Liver (tissue), 9 donors: ENCODE results near the gene CDC37L1. TPM values are rescaled to one million over a fixed set of nuclear protein-coding genes. Genes with fewer than 3 reads are reported as not detected.

ENCODE experiments used
- DNase-seq: peaks from one replicate; pipeline ENCODE4 v3.0.0-alpha.2; 2017; ENCODE audit warnings: low spot score
- H3K27ac ChIP-seq, 2 donors: one replicate each; pipeline ENCODE4 v1.7.0; 2013; ENCODE audit warnings: inconsistent platforms in 2 of 2, low read length in 2 of 2, control low read depth in 1 of 2, low read depth in 1 of 2, mild to moderate bottlenecking in 1 of 2
- H3K27me3 ChIP-seq, 4 donors: one replicate each; pipeline versions ENCODE4 v1.6.1 to v1.7.0; 2013; ENCODE audit warnings: low read length in 3 of 4, inconsistent platforms in 1 of 4, mild to moderate bottlenecking in 1 of 4, moderate library complexity in 1 of 4; ENCODE audit not compliant: control insufficient read depth in 4 of 4, insufficient read depth in 4 of 4
- H3K36me3 ChIP-seq, 4 donors: one replicate each; pipeline versions ENCODE4 v1.6.1 to v1.7.0; 2013; ENCODE audit warnings: low read length in 3 of 4, mild to moderate bottlenecking in 3 of 4, low read depth in 1 of 4, moderate library complexity in 1 of 4; ENCODE audit not compliant: control insufficient read depth in 4 of 4, insufficient read depth in 3 of 4
- H3K4me1 ChIP-seq, 4 donors: one replicate each; pipeline versions ENCODE4 v1.6.1 to v1.7.0; 2013; ENCODE audit warnings: low read length in 3 of 4, mild to moderate bottlenecking in 3 of 4, moderate library complexity in 1 of 4; ENCODE audit not compliant: control insufficient read depth in 4 of 4, insufficient read depth in 4 of 4
- H3K4me3 ChIP-seq, 3 donors: one replicate each; pipeline versions ENCODE4 v1.6.1 to v1.7.0; 2013; ENCODE audit warnings: low read length in 3 of 3, control low read depth in 1 of 3, low read depth in 1 of 3, mild to moderate bottlenecking in 1 of 3
- H3K9ac ChIP-seq, 2 donors: one replicate each; pipeline ENCODE4 v1.7.0; 2013; ENCODE audit warnings: low read length in 2 of 2, mild to moderate bottlenecking in 2 of 2, moderate library complexity in 2 of 2, control low read depth in 1 of 2, low read depth in 1 of 2
- H3K9me3 ChIP-seq, 4 donors: one replicate each; pipeline versions ENCODE4 v1.6.1 to v1.7.0; 2013; ENCODE audit warnings: low read length in 3 of 4; ENCODE audit not compliant: control insufficient read depth in 4 of 4
- EGR1 ChIP-seq, 2 donors: IDR thresholded peaks; 2 replicates each; pipeline ENCODE4 v1.6.1; 2016 to 2018; ENCODE audit warnings: antibody characterized with exemption in 2 of 2, low read depth in 2 of 2
- FOXA2 ChIP-seq: IDR thresholded peaks from 2 replicates; pipeline ENCODE4 v1.6.1; 2016; ENCODE audit warnings: antibody characterized with exemption
- GABPA ChIP-seq, 2 donors: IDR thresholded peaks in 1 of 2; conservative IDR thresholded peaks in 1 of 2; 2 replicates each; pipeline ENCODE4 v1.6.1; 2016; ENCODE audit warnings: antibody characterized with exemption in 2 of 2, mild to moderate bottlenecking in 1 of 2, moderate library complexity in 1 of 2
- HNF4A ChIP-seq, 2 donors: conservative IDR thresholded peaks; 2 replicates each; pipeline ENCODE4 v1.6.1; 2016; ENCODE audit warnings: antibody characterized with exemption in 2 of 2, mild to moderate bottlenecking in 2 of 2
- HNF4G ChIP-seq: IDR thresholded peaks from 2 replicates; pipeline ENCODE4 v1.6.1; 2016; ENCODE audit warnings: antibody characterized with exemption
- JUND ChIP-seq, 2 donors: IDR thresholded peaks; 2 replicates each; pipeline ENCODE4 v1.6.1; 2016; ENCODE audit warnings: antibody characterized with exemption in 2 of 2
- NR2F2 ChIP-seq: IDR thresholded peaks from 2 replicates; pipeline ENCODE4 v1.6.1; 2016; ENCODE audit warnings: antibody characterized with exemption
- RAD21 ChIP-seq, 2 donors: IDR thresholded peaks; 2 replicates each; pipeline ENCODE4 v1.6.1; 2016; ENCODE audit warnings: antibody characterized with exemption in 2 of 2, mild to moderate bottlenecking in 2 of 2
- RXRA ChIP-seq, 2 donors: IDR thresholded peaks; 2 replicates each; pipeline ENCODE4 v1.6.1; 2017 to 2018; ENCODE audit warnings: antibody characterized with exemption in 2 of 2, mild to moderate bottlenecking in 1 of 2
- SP1 ChIP-seq: IDR thresholded peaks from 2 replicates; pipeline ENCODE4 v1.6.1; 2018; ENCODE audit warnings: antibody characterized with exemption, mild to moderate bottlenecking
- YY1 ChIP-seq: IDR thresholded peaks from 2 replicates; pipeline ENCODE4 v1.6.1; 2016; ENCODE audit warnings: antibody characterized with exemption, mild to moderate bottlenecking
- WGBS: extraction: QIAGEN DNeasy Blood & Tissue Kit; methylation state at CpG from one replicate; pipeline ENCODE4 v1.1.7; 2013; 5-methylcytosine and 5-hydroxymethylcytosine counted together
- polyA plus RNA-seq, 2 donors: library from polyadenylated mRNA; stranded (reverse) in 1 of 2; unstranded in 1 of 2; fragments of 200-250 nt in 1 of 2; fragments of >200 nt in 1 of 2; fragmentation: Nextera tagmentation in 1 of 2; extraction: Ambion mirVana in 1 of 2; gene quantifications; one replicate each; pipeline versions ENCODE4 v1.2.1 to v1.2.3, GENCODE V29; 2013 to 2015
- total RNA-seq, 2 donors: library from RNA; depleted of rRNA; stranded (reverse); fragments of >200 nt; gene quantifications; one replicate each; pipeline ENCODE4 v1.2.3, GENCODE V29; 2014
- TF ChIP-seq, protein P1 (sequence below): IDR thresholded peaks from 2 replicates; pipeline ENCODE4 v1.6.1; 2016; ENCODE audit warnings: antibody characterized with exemption
- TF ChIP-seq, protein P2 (sequence below): IDR thresholded peaks from 2 replicates; pipeline ENCODE4 v1.6.1; 2016; ENCODE audit warnings: antibody characterized with exemption
- TF ChIP-seq, protein P3 (sequence below): IDR thresholded peaks from 2 replicates; pipeline ENCODE4 v1.6.1; 2016; ENCODE audit warnings: antibody characterized with exemption, mild to moderate bottlenecking
- TF ChIP-seq, protein P4 (sequence below): fragments of 150-350 bp; IDR thresholded peaks from 2 replicates; pipeline ENCODE4 v1.5.1; 2017; ENCODE audit warnings: improper control_type of control experiment, low read depth, low read length; ENCODE audit not compliant: missing input control
- TF ChIP-seq, protein P5 (sequence below): IDR thresholded peaks from 2 replicates; pipeline ENCODE4 v1.6.1; 2016; ENCODE audit warnings: antibody characterized with exemption
- donor health status: healthy.
- donor health status: healthy.
- donor health status: healthy.
- donor health status: healthy.
- donor health status: healthy.

The CDC37L1 gene
- total and polyA plus RNA-seq, 4 donors: 11.3 to 32.8 (median 19.4) TPM

DNA sequence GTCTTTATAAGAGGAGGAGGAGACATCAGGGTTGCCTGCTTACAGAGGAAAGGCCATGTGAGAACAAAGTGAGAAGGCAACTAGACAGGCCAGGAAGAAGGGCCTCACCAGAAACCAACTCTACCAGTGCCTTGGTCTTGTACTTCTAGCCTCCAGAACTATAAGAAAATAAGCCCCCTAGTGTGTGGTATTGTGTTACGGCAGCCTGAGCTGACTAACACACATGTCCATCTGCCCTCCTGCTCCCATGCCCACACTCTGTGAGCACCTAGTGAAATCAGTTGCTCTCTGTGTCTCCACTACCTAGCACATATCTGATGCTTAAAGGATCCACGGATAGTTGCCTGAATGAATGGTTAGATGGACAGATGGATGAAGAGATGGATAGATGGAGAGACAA is 54.8 kb downstream of the CDC37L1 start:
- TF ChIP-seq EGR1 (IDR thresholded peaks at IDR 0.05; ENCODE audit: low read depth in 2 of 2) (no peak), YY1 (no peak), RAD21 (IDR thresholded peaks at IDR 0.05) (no peak), HNF4A (conservative IDR thresholded peaks at IDR 0.05) (no peak), HNF4G (no peak), JUND (IDR thresholded peaks at IDR 0.05) (no peak), GABPA (IDR thresholded peaks at IDR 0.05 in 1 of 2, conservative IDR thresholded peaks at IDR 0.05 in 1 of 2) (no peak), NR2F2 (no peak), FOXA2 (no peak), SP1 (no peak), RXRA (IDR thresholded peaks at IDR 0.05) (no peak)
- TF ChIP-seq, protein P1, sequence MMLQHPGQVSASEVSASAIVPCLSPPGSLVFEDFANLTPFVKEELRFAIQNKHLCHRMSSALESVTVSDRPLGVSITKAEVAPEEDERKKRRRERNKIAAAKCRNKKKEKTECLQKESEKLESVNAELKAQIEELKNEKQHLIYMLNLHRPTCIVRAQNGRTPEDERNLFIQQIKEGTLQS: no peak
- TF ChIP-seq, protein P2, sequence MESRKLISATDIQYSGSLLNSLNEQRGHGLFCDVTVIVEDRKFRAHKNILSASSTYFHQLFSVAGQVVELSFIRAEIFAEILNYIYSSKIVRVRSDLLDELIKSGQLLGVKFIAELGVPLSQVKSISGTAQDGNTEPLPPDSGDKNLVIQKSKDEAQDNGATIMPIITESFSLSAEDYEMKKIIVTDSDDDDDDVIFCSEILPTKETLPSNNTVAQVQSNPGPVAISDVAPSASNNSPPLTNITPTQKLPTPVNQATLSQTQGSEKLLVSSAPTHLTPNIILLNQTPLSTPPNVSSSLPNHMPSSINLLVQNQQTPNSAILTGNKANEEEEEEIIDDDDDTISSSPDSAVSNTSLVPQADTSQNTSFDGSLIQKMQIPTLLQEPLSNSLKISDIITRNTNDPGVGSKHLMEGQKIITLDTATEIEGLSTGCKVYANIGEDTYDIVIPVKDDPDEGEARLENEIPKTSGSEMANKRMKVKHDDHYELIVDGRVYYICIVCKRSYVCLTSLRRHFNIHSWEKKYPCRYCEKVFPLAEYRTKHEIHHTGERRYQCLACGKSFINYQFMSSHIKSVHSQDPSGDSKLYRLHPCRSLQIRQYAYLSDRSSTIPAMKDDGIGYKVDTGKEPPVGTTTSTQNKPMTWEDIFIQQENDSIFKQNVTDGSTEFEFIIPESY: no peak
- TF ChIP-seq, protein P3, sequence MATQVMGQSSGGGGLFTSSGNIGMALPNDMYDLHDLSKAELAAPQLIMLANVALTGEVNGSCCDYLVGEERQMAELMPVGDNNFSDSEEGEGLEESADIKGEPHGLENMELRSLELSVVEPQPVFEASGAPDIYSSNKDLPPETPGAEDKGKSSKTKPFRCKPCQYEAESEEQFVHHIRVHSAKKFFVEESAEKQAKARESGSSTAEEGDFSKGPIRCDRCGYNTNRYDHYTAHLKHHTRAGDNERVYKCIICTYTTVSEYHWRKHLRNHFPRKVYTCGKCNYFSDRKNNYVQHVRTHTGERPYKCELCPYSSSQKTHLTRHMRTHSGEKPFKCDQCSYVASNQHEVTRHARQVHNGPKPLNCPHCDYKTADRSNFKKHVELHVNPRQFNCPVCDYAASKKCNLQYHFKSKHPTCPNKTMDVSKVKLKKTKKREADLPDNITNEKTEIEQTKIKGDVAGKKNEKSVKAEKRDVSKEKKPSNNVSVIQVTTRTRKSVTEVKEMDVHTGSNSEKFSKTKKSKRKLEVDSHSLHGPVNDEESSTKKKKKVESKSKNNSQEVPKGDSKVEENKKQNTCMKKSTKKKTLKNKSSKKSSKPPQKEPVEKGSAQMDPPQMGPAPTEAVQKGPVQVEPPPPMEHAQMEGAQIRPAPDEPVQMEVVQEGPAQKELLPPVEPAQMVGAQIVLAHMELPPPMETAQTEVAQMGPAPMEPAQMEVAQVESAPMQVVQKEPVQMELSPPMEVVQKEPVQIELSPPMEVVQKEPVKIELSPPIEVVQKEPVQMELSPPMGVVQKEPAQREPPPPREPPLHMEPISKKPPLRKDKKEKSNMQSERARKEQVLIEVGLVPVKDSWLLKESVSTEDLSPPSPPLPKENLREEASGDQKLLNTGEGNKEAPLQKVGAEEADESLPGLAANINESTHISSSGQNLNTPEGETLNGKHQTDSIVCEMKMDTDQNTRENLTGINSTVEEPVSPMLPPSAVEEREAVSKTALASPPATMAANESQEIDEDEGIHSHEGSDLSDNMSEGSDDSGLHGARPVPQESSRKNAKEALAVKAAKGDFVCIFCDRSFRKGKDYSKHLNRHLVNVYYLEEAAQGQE: no peak
- TF ChIP-seq, protein P4, sequence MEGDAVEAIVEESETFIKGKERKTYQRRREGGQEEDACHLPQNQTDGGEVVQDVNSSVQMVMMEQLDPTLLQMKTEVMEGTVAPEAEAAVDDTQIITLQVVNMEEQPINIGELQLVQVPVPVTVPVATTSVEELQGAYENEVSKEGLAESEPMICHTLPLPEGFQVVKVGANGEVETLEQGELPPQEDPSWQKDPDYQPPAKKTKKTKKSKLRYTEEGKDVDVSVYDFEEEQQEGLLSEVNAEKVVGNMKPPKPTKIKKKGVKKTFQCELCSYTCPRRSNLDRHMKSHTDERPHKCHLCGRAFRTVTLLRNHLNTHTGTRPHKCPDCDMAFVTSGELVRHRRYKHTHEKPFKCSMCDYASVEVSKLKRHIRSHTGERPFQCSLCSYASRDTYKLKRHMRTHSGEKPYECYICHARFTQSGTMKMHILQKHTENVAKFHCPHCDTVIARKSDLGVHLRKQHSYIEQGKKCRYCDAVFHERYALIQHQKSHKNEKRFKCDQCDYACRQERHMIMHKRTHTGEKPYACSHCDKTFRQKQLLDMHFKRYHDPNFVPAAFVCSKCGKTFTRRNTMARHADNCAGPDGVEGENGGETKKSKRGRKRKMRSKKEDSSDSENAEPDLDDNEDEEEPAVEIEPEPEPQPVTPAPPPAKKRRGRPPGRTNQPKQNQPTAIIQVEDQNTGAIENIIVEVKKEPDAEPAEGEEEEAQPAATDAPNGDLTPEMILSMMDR: no peak
- TF ChIP-seq, protein P5, sequence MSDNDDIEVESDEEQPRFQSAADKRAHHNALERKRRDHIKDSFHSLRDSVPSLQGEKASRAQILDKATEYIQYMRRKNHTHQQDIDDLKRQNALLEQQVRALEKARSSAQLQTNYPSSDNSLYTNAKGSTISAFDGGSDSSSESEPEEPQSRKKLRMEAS: no peak
- 92% methylated on average over 2 of the region's 2 CpGs for WGBS
- no peaks in the 10 kb centered on the region for H3K36me3 ChIP-seq
- H3K4me3 ChIP-seq: no peak overlapping the region
- no peaks in the 10 kb centered on the region for H3K9me3 ChIP-seq
- no peak overlapping the region for H3K27ac ChIP-seq
- peaks cover 0 to 11% (median 4%) of the 10 kb centered on the region in 4 donors for H3K4me1 ChIP-seq
- DNase-seq: no peak
- no peaks in the 10 kb centered on the region for H3K27me3 ChIP-seq
- H3K9ac ChIP-seq: no peak overlapping the region
